Measurements from ENCODE around the gene UTP3. TPM values are rescaled to one million over a fixed set of nuclear protein-coding genes. Genes with fewer than 3 reads are reported as not detected.

Gene UTP3
- total and polyA plus RNA-seq, 4 donors = 20.1 to 32.0 (median 28.2) TPM

GRCh38 chr4:70712150-70712549, 23.8 kb downstream of the UTP3 start:
- WGBS, 2 donors = 68 to 84% methylated on average over 3 of the region's 3 CpGs
- Histone ChIP-seq H3K4me3 (no peak overlapping the region), H3K27ac (ENCODE audit: low read depth in 1 of 2, low read length in 1 of 2) (no peak overlapping the region), H3K9me3 (ENCODE audit: control insufficient read depth in 4 of 4, insufficient read depth in 3 of 4, low read length in 3 of 4) (no peaks in the 10 kb centered on the region), H3K36me3 (ENCODE audit: control insufficient read depth in 4 of 4, insufficient read depth in 4 of 4, low read length in 4 of 4) (no peaks in the 10 kb centered on the region), H3K4me1 (ENCODE audit: control insufficient read depth in 5 of 5, insufficient read depth in 5 of 5, low read length in 5 of 5) (peaks cover 0 to 6% (median 0%) of the 10 kb centered on the region in 5 donors), H3K9ac (ENCODE audit: insufficient read depth in 1 of 2, low read length in 2 of 2) (no peak overlapping the region), H3K27me3 (ENCODE audit: control insufficient read depth in 3 of 3, insufficient read depth in 3 of 3, low read length in 2 of 3) (no peaks in the 10 kb centered on the region)
- no peak for ATAC-seq (ENCODE audit: insufficient read depth, low FRiP score)
- DNase-seq = peak in 1 of 3 donors; percentile 46
- TF ChIP-seq CTCF (IDR thresholded peaks at IDR 0.05; ENCODE audit: control extremely low read depth, extremely low read depth) = no peak

GRCh38 chr4:70712604-70713452, 24.5 kb downstream of the UTP3 start:
- TF ChIP-seq CTCF (IDR thresholded peaks at IDR 0.05; ENCODE audit: control extremely low read depth, extremely low read depth) = no peak
- no peaks in the 10 kb centered on the region for H3K27me3 ChIP-seq (ENCODE audit: control insufficient read depth in 3 of 3, insufficient read depth in 3 of 3, low read length in 2 of 3)
- DNase-seq (no peak), ATAC-seq (ENCODE audit: insufficient read depth, low FRiP score) (no peak)
- H3K4me1 ChIP-seq (ENCODE audit: control insufficient read depth in 5 of 5, insufficient read depth in 5 of 5, low read length in 5 of 5) = peaks cover 0 to 5% (median 0%) of the 10 kb centered on the region in 5 donors
- H3K27ac ChIP-seq (ENCODE audit: low read depth in 1 of 2, low read length in 1 of 2) = no peak overlapping the region
- H3K9me3 ChIP-seq (ENCODE audit: control insufficient read depth in 4 of 4, insufficient read depth in 3 of 4, low read length in 3 of 4) = no peaks in the 10 kb centered on the region
- no peak overlapping the region for H3K9ac ChIP-seq (ENCODE audit: insufficient read depth in 1 of 2, low read length in 2 of 2)
- H3K36me3 ChIP-seq (ENCODE audit: control insufficient read depth in 4 of 4, insufficient read depth in 4 of 4, low read length in 4 of 4) = no peaks in the 10 kb centered on the region
- 61 to 80% methylated on average over 7 of the region's 7 CpGs for WGBS, 2 donors
- no peak overlapping the region for H3K4me3 ChIP-seq

GRCh38 chr4:70713453-70714078, 25.2 kb downstream of the UTP3 start:
- Histone ChIP-seq H3K4me3 (no peak overlapping the region), H3K9me3 (ENCODE audit: control insufficient read depth in 4 of 4, insufficient read depth in 3 of 4, low read length in 3 of 4) (no peaks in the 10 kb centered on the region), H3K27me3 (ENCODE audit: control insufficient read depth in 3 of 3, insufficient read depth in 3 of 3, low read length in 2 of 3) (no peaks in the 10 kb centered on the region), H3K4me1 (ENCODE audit: control insufficient read depth in 5 of 5, insufficient read depth in 5 of 5, low read length in 5 of 5) (peaks cover 0 to 5% (median 0%) of the 10 kb centered on the region in 5 donors), H3K36me3 (ENCODE audit: control insufficient read depth in 4 of 4, insufficient read depth in 4 of 4, low read length in 4 of 4) (no peaks in the 10 kb centered on the region), H3K27ac (ENCODE audit: low read depth in 1 of 2, low read length in 1 of 2) (no peak overlapping the region), H3K9ac (ENCODE audit: insufficient read depth in 1 of 2, low read length in 2 of 2) (no peak overlapping the region)
- 60 to 63% methylated on average over 7 of the region's 7 CpGs for WGBS, 2 donors
- no peak for ATAC-seq (ENCODE audit: insufficient read depth, low FRiP score)
- TF ChIP-seq CTCF (IDR thresholded peaks at IDR 0.05; ENCODE audit: control extremely low read depth, extremely low read depth) = no peak
- DNase-seq = no peak

Measured in lung (tissue), 12 donors.